WTC11 (cell line): ENCODE data around the gene TSPAN5. TPM values are rescaled to one million over a fixed set of nuclear protein-coding genes. Genes with fewer than 3 reads are reported as not detected.

Experiments
- ATAC-seq: fragments of 200-7000 bp; cut with Tn5 transposase; 2 replicates; pipeline ENCODE4 v1.10.0; 2021; ENCODE audit warnings: mild to moderate bottlenecking, moderate library complexity
- CTCF ChIA-PET: fragments of 300-600 bp; sonication (Branson Sonifier 250); formaldehyde crosslinking; loops from one replicate; lab custom pipeline; 2021; ENCODE audit warnings: antibody characterized with exemption; lab: Charles Lee
- POLR2A ChIA-PET: fragments of 350-600 bp; sonication (Branson Sonifier 250); formaldehyde crosslinking; loops from one replicate; lab custom pipeline; 2021; ENCODE audit warnings: antibody characterized with exemption; lab: Charles Lee
- DNase-seq: peaks from one replicate; pipeline ENCODE4 v3.0.0; 2021; ENCODE audit warnings: low spot score
- H3K27ac Mint-ChIP-seq: 2 replicates; pipeline ENCODE4 v1.8.0; 2021; ENCODE audit warnings: mixed read lengths
- H3K27me3 Mint-ChIP-seq: 2 replicates; pipeline ENCODE4 v1.8.0; 2021; ENCODE audit warnings: low read depth, mild to moderate bottlenecking, moderate library complexity, mixed read lengths
- H3K36me3 Mint-ChIP-seq: 2 replicates; pipeline ENCODE4 v1.8.0; 2021; ENCODE audit warnings: mixed read lengths
- H3K4me1 Mint-ChIP-seq: 2 replicates; pipeline ENCODE4 v1.8.0; 2022; ENCODE audit warnings: mixed read lengths
- H3K4me3 Mint-ChIP-seq: 2 replicates; pipeline ENCODE4 v1.8.0; 2021; ENCODE audit warnings: mild to moderate bottlenecking, moderate library complexity, mixed read lengths
- H3K9me3 Mint-ChIP-seq: 2 replicates; pipeline ENCODE4 v1.8.0; 2021; ENCODE audit warnings: mixed read lengths
- ARID4B ChIP-seq: sonication (generic); formaldehyde crosslinking; IDR thresholded peaks from 2 replicates; pipeline ENCODE4 v1.8.0; 2023; ENCODE audit warnings: missing genetic modification reagents, mild to moderate bottlenecking, borderline replicate concordance
- ATF2 ChIP-seq: sonication (generic); formaldehyde crosslinking; IDR thresholded peaks from 2 replicates; pipeline ENCODE4 v1.8.1; 2022; ENCODE audit warnings: low read depth, missing genetic modification reagents, borderline replicate concordance
- ATF3 ChIP-seq: sonication (generic); formaldehyde crosslinking; conservative IDR thresholded peaks from 2 replicates; pipeline ENCODE4 v1.8.1; 2022; ENCODE audit warnings: mild to moderate bottlenecking, missing genetic modification reagents
- ATF6 ChIP-seq: sonication (generic); formaldehyde crosslinking; IDR thresholded peaks from 2 replicates; pipeline ENCODE4 v1.8.1; 2023; ENCODE audit warnings: mild to moderate bottlenecking, missing genetic modification reagents
- CDX4 ChIP-seq: fragments of 250-450 bp; sonication (Bioruptor Pico); IDR thresholded peaks from 2 replicates; pipeline ENCODE4 v1.9.0; 2021; ENCODE audit warnings: moderate library complexity, mild to moderate bottlenecking, inconsistent platforms, borderline replicate concordance
- CTCF ChIP-seq: fragments of 200-600 bp; IDR thresholded peaks from 2 replicates; pipeline ENCODE4 v1.8.0; 2022; ENCODE audit warnings: antibody characterized with exemption
- ETV6 ChIP-seq: sonication (generic); formaldehyde crosslinking; IDR thresholded peaks from 2 replicates; pipeline ENCODE4 v1.8.1; 2022; ENCODE audit warnings: mild to moderate bottlenecking, missing genetic modification reagents
- FOXP4 ChIP-seq: sonication (generic); formaldehyde crosslinking; IDR thresholded peaks from 2 replicates; pipeline ENCODE4 v1.8.0; 2022; ENCODE audit warnings: mild to moderate bottlenecking, missing genetic modification reagents
- GTF2I ChIP-seq: fragments of 250-450 bp; sonication (Bioruptor Pico); conservative IDR thresholded peaks from 2 replicates; pipeline ENCODE4 v1.4.0; 2021; ENCODE audit warnings: mild to moderate bottlenecking
- HMGA2 ChIP-seq: fragments of 250-450 bp; sonication (Bioruptor Pico); IDR thresholded peaks from 2 replicates; pipeline ENCODE4 v1.4.0; 2021; ENCODE audit warnings: mild to moderate bottlenecking, moderate library complexity
- MYBL2 ChIP-seq: sonication (generic); formaldehyde crosslinking; IDR thresholded peaks from 2 replicates; pipeline ENCODE4 v1.8.1; 2023; ENCODE audit warnings: mild to moderate bottlenecking, moderate library complexity, missing genetic modification reagents
- NR3C1 ChIP-seq: sonication (generic); formaldehyde crosslinking; conservative IDR thresholded peaks from 2 replicates; pipeline ENCODE4 v1.8.1; 2023; ENCODE audit warnings: low read depth, mild to moderate bottlenecking, missing genetic modification reagents
- SMAD3 ChIP-seq: sonication (generic); formaldehyde crosslinking; IDR thresholded peaks from 2 replicates; pipeline ENCODE4 v1.8.0; 2022; ENCODE audit warnings: missing genetic modification reagents, mild to moderate bottlenecking, borderline replicate concordance
- USF2 ChIP-seq: sonication (generic); formaldehyde crosslinking; IDR thresholded peaks from 2 replicates; pipeline ENCODE4 v1.8.1; 2023; ENCODE audit warnings: mild to moderate bottlenecking, missing genetic modification reagents, moderate library complexity
- ZNF219 ChIP-seq: sonication (generic); formaldehyde crosslinking; IDR thresholded peaks from 2 replicates; pipeline ENCODE4 v1.8.0; 2023; ENCODE audit warnings: missing genetic modification reagents, mild to moderate bottlenecking, borderline replicate concordance
- ZNF425 ChIP-seq: fragments of 250-450 bp; sonication (Bioruptor Pico); conservative IDR thresholded peaks from 2 replicates; pipeline ENCODE4 v1.9.0; 2021; ENCODE audit warnings: mild to moderate bottlenecking
- ZSCAN18 ChIP-seq: fragments of 250-450 bp; sonication (Bioruptor Pico); IDR thresholded peaks from 2 replicates; pipeline ENCODE4 v2.1.2; 2022; ENCODE audit warnings: mild to moderate bottlenecking, moderate library complexity
- total RNA-seq: library from RNA; stranded (reverse); gene quantifications from 3 replicates; pipeline ENCODE4 v1.2.3, GENCODE V29; 2021

Gene TSPAN5
- total RNA-seq, 1 experiment from 2014 or later, result 22.7 TPM

- ATAC-seq (0 out of 2 replicates have a peak, but pooled peaks have one; percentile 8), DNase-seq (no peak)
- Mint-ChIP-seq H3K27me3 (no peaks in the 10 kb centered on the region), H3K27ac (no peak overlapping the region; the same call in 1 of the 2 replicates), H3K36me3 (peaks cover 11% of the 10 kb centered on the region), H3K4me1 (peaks cover 89% of the 10 kb centered on the region), H3K9me3 (peaks cover 12% of the 10 kb centered on the region), H3K4me3 (no peak overlapping the region)
- CTCF ChIA-PET, result interaction anchor here (0.6 to 2.3 kb wide), 4 partner anchors 52 to 324 kb away, joined by 3 to 11 read pairs (median 3); no protein-coding TSS in a partner anchor
- POLR2A ChIA-PET, result interaction anchor here (1.1 kb wide), 1 partner anchor 435 kb away, joined by 3 read pairs; the partner anchor contains the start of gene METAP1
- TF ChIP-seq CDX4 (CRISPR knock-in tag) (no peak), ARID4B (CRISPR knock-in tag) (no peak), ZNF425 (CRISPR knock-in tag) (no peak), GTF2I (CRISPR knock-in tag) (no peak), USF2 (CRISPR knock-in tag) (no peak), NR3C1 (no peak), ATF3 (CRISPR knock-in tag) (no peak), ZSCAN18 (CRISPR knock-in tag) (no peak), FOXP4 (CRISPR knock-in tag) (no peak), SMAD3 (CRISPR knock-in tag) (no peak), MYBL2 (no peak), ATF2 (CRISPR knock-in tag) (no peak), HMGA2 (CRISPR knock-in tag) (no peak), ETV6 (no peak), ATF6 (CRISPR knock-in tag) (no peak), ZNF219 (CRISPR knock-in tag) (no peak), CTCF (no peak)
Observed at GRCh38 chr4:98560321-98560720, 98.1 kb downstream of the TSPAN5 start.
